Thyroid gland (tissue), 4 donors: Measurements from ENCODE around the gene NXF3. TPM values are rescaled to one million over a fixed set of nuclear protein-coding genes. Genes with fewer than 3 reads are reported as not detected.
"Not testable (repeated sequence)": the region's sequence is repeated elsewhere in the genome, so short reads cannot be mapped to it uniquely, and the experiment has no call there.

Source experiments
- DNase-seq, 2 donors: peaks; one replicate each; pipeline ENCODE4 v3.0.0-alpha.2; 2019
- H3K27ac ChIP-seq, 3 donors: fragments of 200-600 bp; sonication (generic); 1 replicate in 2 of 3; 2 replicates in 1 of 3; pipeline ENCODE4 v1.5.1; 2016 to 2019; ENCODE audit warnings: mild to moderate bottlenecking in 1 of 3, moderate library complexity in 1 of 3
- H3K27me3 ChIP-seq: fragments of 200-600 bp; sonication (generic); one replicate; pipeline ENCODE4 v1.5.1; 2019
- H3K36me3 ChIP-seq, 2 donors: fragments of 200-600 bp; sonication (generic); one replicate each; pipeline ENCODE4 v1.5.1; 2016 to 2019
- H3K4me1 ChIP-seq, 2 donors: fragments of 200-600 bp; sonication (generic); one replicate each; pipeline ENCODE4 v1.5.1; 2017 to 2019
- H3K4me3 ChIP-seq, 3 donors: fragments of 200-600 bp; sonication (generic); replicated peaks in 1 of 3; 1 replicate in 2 of 3; 2 replicates in 1 of 3; pipeline ENCODE4 v1.5.1; 2016; ENCODE audit warnings: mild to moderate bottlenecking in 1 of 3
- H3K9me3 ChIP-seq: fragments of 200-600 bp; sonication (generic); one replicate; pipeline ENCODE4 v1.5.1; 2017
- CTCF ChIP-seq, 6 experiments: fragments of 200-600 bp in 3 of 6; fragments of 450-650 bp in 3 of 6; sonication (generic) in 3 of 6; IDR thresholded peaks; one replicate each; pipeline ENCODE4 v1.5.1; 2016 to 2019; ENCODE audit warnings: antibody characterized with exemption in 6 of 6, mild to moderate bottlenecking in 2 of 6, inconsistent platforms in 1 of 6, moderate library complexity in 1 of 6
- POLR2A ChIP-seq, 2 donors: fragments of 450-650 bp; IDR thresholded peaks; one replicate each; pipeline ENCODE4 v1.6.1; 2017; ENCODE audit warnings: antibody characterized with exemption in 2 of 2, mild to moderate bottlenecking in 2 of 2, moderate library complexity in 1 of 2
- WGBS, 2 donors: methylation state at CpG; one replicate each; pipeline ENCODE4 v1.1.5; 2017; 5-methylcytosine and 5-hydroxymethylcytosine counted together
- intact Hi-C: fragments of 100-400 bp; cut with DNase I; formaldehyde crosslinking; loops from one replicate; pipeline ENCODE4 v1.15.1; 2023
- total RNA-seq, 4 donors: library from RNA; depleted of rRNA; stranded (reverse); fragments of >200 nt; gene quantifications; one replicate each; pipeline ENCODE4 v1.2.3, GENCODE V29; 2016

The NXF3 gene, protein sequence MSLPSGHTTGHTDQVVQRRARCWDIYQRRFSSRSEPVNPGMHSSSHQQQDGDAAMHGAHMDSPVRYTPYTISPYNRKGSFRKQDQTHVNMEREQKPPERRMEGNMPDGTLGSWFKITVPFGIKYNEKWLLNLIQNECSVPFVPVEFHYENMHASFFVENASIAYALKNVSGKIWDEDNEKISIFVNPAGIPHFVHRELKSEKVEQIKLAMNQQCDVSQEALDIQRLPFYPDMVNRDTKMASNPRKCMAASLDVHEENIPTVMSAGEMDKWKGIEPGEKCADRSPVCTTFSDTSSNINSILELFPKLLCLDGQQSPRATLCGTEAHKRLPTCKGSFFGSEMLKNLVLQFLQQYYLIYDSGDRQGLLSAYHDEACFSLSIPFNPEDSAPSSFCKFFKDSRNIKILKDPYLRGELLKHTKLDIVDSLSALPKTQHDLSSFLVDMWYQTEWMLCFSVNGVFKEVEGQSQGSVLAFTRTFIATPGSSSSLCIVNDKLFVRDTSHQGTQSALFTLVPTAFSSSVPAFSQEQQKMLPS
- total RNA-seq = 1 to 10 TPM in 1 of 4 donors, under 1 TPM in 1, not detected in 2; 0.89 to 3.2 TPM

GRCh38 chrX:103092942-103093341 lies at the start of gene NXF3:
Gene NXF3 (minus strand): TSS chrX:103093143. CDS start chrX:103093023, 120 bp downstream.
- Histone ChIP-seq H3K36me3 (no peaks in the 10 kb centered on the region), H3K9me3 (no peaks in the 10 kb centered on the region), H3K27me3 (no peaks in the 10 kb centered on the region), H3K4me1 (no peaks in the 10 kb centered on the region), H3K27ac (no peak within 1 kb of the TSS), H3K4me3 (no peak within 1 kb of the TSS)
- WGBS, 2 donors = 86% methylated on average over 1 to 4 of the region's 5 CpGs
- TF ChIP-seq CTCF (IDR thresholded peaks at IDR 0.05) (no peak), POLR2A (IDR thresholded peaks at IDR 0.05) (no peak)
- DNase-seq = no peak
- intact Hi-C loops = no loop called here

DNA sequence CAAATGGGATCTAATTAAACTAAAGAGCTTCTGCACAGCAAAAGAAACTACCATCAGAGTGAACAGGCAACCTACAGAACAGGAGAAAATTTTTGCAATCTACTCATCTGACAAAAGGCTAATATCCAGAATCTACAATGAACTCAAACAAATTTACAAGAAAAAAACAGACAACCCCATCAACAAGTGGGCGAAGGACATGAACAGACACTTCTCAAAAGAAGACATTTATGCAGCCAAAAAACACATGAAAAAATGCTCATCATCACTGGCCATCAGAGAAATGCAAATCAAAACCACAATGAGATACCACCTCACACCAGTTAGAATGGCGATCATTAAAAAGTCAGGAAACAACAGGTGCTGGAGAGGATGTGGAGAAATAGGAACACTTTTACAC lies 43.6 kb upstream of the NXF3 start:
- H3K36me3 ChIP-seq, H3K27me3 ChIP-seq, H3K4me3 ChIP-seq, intact Hi-C loops, H3K9me3 ChIP-seq, H3K4me1 ChIP-seq, H3K27ac ChIP-seq, DNase-seq: not testable (repeated sequence)
- 86 to 91% methylated on average over 1 of the region's 2 CpGs for WGBS, 2 donors

DNA sequence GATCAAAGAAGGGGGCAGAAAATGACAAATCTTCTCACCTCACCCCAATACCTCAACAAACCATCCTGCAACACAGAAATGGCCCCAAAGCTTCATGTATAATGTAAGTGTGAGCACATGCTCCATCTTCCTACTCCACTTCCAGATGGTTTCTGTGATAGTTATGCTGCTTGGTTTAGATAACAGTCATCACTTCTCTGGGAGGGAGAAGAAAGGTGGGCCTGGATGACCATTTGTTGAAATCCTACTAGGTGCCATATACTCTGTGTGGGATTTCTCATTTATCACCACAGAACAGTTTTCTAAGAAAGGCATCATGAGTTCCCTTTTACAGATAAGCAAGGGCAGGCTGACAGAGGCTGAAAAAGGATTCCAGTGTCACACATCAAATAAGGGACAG lies 31.3 kb upstream of the NXF3 start:
- no peaks in the 10 kb centered on the region for H3K9me3 ChIP-seq
- no peaks in the 10 kb centered on the region for H3K4me1 ChIP-seq
- H3K4me3 ChIP-seq = no peak overlapping the region
- H3K36me3 ChIP-seq = no peaks in the 10 kb centered on the region
- TF ChIP-seq CTCF (IDR thresholded peaks at IDR 0.05) (no peak), POLR2A (IDR thresholded peaks at IDR 0.05) (no peak)
- intact Hi-C loops = no loop called here
- DNase-seq = no peak
- H3K27me3 ChIP-seq = no peaks in the 10 kb centered on the region
- no peak overlapping the region for H3K27ac ChIP-seq

GRCh38 chrX:103120748-103121147 lies 27.8 kb upstream of the NXF3 start:
- H3K9me3 ChIP-seq = no peaks in the 10 kb centered on the region
- H3K4me1 ChIP-seq = no peaks in the 10 kb centered on the region
- DNase-seq = no peak
- 84 to 91% methylated on average over 5 of the region's 5 CpGs for WGBS, 2 donors
- TF ChIP-seq CTCF (IDR thresholded peaks at IDR 0.05) (no peak), POLR2A (IDR thresholded peaks at IDR 0.05) (no peak)
- no peaks in the 10 kb centered on the region for H3K36me3 ChIP-seq
- H3K27ac ChIP-seq = no peak overlapping the region
- H3K4me3 ChIP-seq = no peak overlapping the region
- intact Hi-C loops = no loop called here
- no peaks in the 10 kb centered on the region for H3K27me3 ChIP-seq

GRCh38 chrX:103116970-103117369 lies 24.0 kb upstream of the NXF3 start:
- DNase-seq, H3K36me3 ChIP-seq, H3K9me3 ChIP-seq, H3K4me3 ChIP-seq, H3K27me3 ChIP-seq, H3K4me1 ChIP-seq, H3K27ac ChIP-seq, intact Hi-C loops: not testable (repeated sequence)
- 71% methylated on average over 1 of the region's 14 CpGs; no CpG with 5 or more reads in 1 of the 2 donors for WGBS, 2 donors

DNA sequence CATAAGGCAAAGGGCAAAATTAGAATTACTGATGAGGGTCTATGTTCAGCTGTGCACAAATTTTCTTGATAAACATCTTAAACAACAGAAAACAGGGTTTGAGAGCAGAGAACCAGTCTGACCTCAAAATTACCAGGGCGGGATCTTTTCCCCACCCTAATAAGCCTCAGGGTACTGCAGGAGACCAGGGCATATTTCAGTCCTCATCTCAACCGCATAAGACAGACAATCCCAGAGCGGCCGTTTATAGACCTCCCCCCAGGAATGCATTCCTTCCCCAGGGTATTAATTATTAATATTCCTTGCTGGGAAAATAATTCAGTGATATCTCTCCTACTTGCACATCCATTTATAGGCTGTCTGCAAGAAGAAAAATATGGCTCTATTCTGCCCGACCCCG lies 16.6 kb upstream of the NXF3 start:
- H3K4me3 ChIP-seq, DNase-seq, H3K4me1 ChIP-seq, H3K27me3 ChIP-seq, H3K36me3 ChIP-seq, H3K9me3 ChIP-seq, intact Hi-C loops, H3K27ac ChIP-seq: not testable (repeated sequence)
- WGBS, 2 donors = 95 to 96% methylated on average over 6 of the region's 6 CpGs
